Osteoblast (primary cell): Measurements from ENCODE around the gene ATG4D. TPM values are rescaled to one million over a fixed set of nuclear protein-coding genes. Genes with fewer than 3 reads are reported as not detected.
A peak's percentile ranks its signal among the peaks of the same experiment; 100 is the strongest.

ENCODE experiments used
- DNase-seq: peaks from one replicate; pipeline ENCODE4 v3.0.0; 2011; ENCODE audit warnings: low spot score, mixed read lengths; ENCODE audit not compliant: insufficient read length; ENCODE audit errors: missing footprints
- H2AFZ ChIP-seq: 2 replicates; pipeline ENCODE4 v1.6.0; 2011; ENCODE audit warnings: mild to moderate bottlenecking, low read length
- H3K27ac ChIP-seq: 2 replicates; pipeline ENCODE4 v1.5.1; 2011; ENCODE audit warnings: mild to moderate bottlenecking, low read depth, low read length, moderate library complexity
- H3K27me3 ChIP-seq: 2 replicates; pipeline ENCODE4 v1.6.0; 2012; ENCODE audit warnings: mild to moderate bottlenecking, control low read depth, inconsistent platforms, low read length, moderate library complexity; ENCODE audit not compliant: insufficient read depth
- H3K36me3 ChIP-seq: 2 replicates; pipeline ENCODE4 v1.5.1; 2011; ENCODE audit warnings: mild to moderate bottlenecking, low read length, control low read depth, moderate library complexity; ENCODE audit not compliant: insufficient read depth
- H3K4me1 ChIP-seq: 2 replicates; pipeline ENCODE4 v1.5.1; 2011; ENCODE audit warnings: mild to moderate bottlenecking, low read length, control low read depth, moderate library complexity; ENCODE audit not compliant: insufficient read depth
- H3K4me2 ChIP-seq: 2 replicates; pipeline ENCODE4 v1.6.0; 2011; ENCODE audit warnings: mild to moderate bottlenecking, low read length; ENCODE audit not compliant: insufficient read depth
- H3K4me3 ChIP-seq: fragments of 200-600 bp; sonication (generic); 3 replicates; pipeline ENCODE4 v1.5.1; 2012; ENCODE audit warnings: mild to moderate bottlenecking, low read length, inconsistent platforms; ENCODE audit not compliant: insufficient read depth
- H3K79me2 ChIP-seq: 2 replicates; pipeline ENCODE4 v1.6.0; 2012; ENCODE audit warnings: mild to moderate bottlenecking, low read length, control low read depth, inconsistent platforms; ENCODE audit not compliant: insufficient read depth
- H3K9me3 ChIP-seq: 2 replicates; pipeline ENCODE4 v1.5.1; 2011; ENCODE audit warnings: low read depth, low read length, control low read depth
- H4K20me1 ChIP-seq: 2 replicates; pipeline ENCODE4 v1.6.0; 2012; ENCODE audit warnings: mild to moderate bottlenecking, low read length, control low read depth; ENCODE audit not compliant: insufficient read depth
- total RNA-seq: library from RNA; depleted of rRNA; stranded (reverse); fragments of >200 nt; gene quantifications from 2 replicates; pipeline ENCODE4 v1.2.3, GENCODE V29; 2012
- TF ChIP-seq, protein P1 (sequence below): IDR thresholded peaks from 2 replicates; pipeline ENCODE4 v1.5.1; 2011; ENCODE audit warnings: mild to moderate bottlenecking, low read depth, low read length, moderate library complexity; ENCODE audit errors: extremely low read depth

The ATG4D gene
- total RNA-seq, 1 donor: 11.6 TPM

- H3K36me3 ChIP-seq: peaks cover 53% of the 10 kb centered on the region
- no peaks in the 10 kb centered on the region for H3K4me1 ChIP-seq
- no peak for DNase-seq
- H3K79me2 ChIP-seq: no peaks in the 10 kb centered on the region
- no peaks in the 10 kb centered on the region for H3K9me3 ChIP-seq
- no peak overlapping the region for H3K27ac ChIP-seq
- H3K4me2 ChIP-seq: no peak overlapping the region
- no peak overlapping the region for H2AFZ ChIP-seq
- peaks cover 3% of the 10 kb centered on the region for H4K20me1 ChIP-seq
- no peaks in the 10 kb centered on the region for H3K27me3 ChIP-seq
- TF ChIP-seq, protein P1, sequence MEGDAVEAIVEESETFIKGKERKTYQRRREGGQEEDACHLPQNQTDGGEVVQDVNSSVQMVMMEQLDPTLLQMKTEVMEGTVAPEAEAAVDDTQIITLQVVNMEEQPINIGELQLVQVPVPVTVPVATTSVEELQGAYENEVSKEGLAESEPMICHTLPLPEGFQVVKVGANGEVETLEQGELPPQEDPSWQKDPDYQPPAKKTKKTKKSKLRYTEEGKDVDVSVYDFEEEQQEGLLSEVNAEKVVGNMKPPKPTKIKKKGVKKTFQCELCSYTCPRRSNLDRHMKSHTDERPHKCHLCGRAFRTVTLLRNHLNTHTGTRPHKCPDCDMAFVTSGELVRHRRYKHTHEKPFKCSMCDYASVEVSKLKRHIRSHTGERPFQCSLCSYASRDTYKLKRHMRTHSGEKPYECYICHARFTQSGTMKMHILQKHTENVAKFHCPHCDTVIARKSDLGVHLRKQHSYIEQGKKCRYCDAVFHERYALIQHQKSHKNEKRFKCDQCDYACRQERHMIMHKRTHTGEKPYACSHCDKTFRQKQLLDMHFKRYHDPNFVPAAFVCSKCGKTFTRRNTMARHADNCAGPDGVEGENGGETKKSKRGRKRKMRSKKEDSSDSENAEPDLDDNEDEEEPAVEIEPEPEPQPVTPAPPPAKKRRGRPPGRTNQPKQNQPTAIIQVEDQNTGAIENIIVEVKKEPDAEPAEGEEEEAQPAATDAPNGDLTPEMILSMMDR: no peak
- no peak overlapping the region for H3K4me3 ChIP-seq
Measured at GRCh38 chr19:10554760-10555609, 11.3 kb downstream of the ATG4D start.

DNA sequence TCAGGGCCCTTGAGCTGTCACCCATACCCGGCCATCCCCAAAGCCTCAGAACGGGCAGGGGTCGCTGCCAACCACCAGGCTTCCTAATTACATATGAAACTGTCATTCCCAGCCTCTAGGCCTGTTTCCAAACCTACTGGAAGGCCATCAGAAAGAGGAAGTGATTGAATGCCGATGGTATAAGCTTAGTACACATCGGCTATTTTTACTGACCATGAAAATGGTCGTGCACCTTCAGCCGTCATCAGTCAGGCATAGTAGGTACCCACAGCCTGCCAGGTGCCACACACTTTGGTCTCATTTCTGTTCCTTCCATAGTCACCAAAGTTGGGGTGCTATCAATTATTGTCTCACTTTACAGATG is 11.9 kb downstream of the ATG4D start:
- Histone ChIP-seq H3K27ac (no peak overlapping the region), H3K36me3 (peaks cover 58% of the 10 kb centered on the region)
- DNase-seq: peak; percentile 78

DNA sequence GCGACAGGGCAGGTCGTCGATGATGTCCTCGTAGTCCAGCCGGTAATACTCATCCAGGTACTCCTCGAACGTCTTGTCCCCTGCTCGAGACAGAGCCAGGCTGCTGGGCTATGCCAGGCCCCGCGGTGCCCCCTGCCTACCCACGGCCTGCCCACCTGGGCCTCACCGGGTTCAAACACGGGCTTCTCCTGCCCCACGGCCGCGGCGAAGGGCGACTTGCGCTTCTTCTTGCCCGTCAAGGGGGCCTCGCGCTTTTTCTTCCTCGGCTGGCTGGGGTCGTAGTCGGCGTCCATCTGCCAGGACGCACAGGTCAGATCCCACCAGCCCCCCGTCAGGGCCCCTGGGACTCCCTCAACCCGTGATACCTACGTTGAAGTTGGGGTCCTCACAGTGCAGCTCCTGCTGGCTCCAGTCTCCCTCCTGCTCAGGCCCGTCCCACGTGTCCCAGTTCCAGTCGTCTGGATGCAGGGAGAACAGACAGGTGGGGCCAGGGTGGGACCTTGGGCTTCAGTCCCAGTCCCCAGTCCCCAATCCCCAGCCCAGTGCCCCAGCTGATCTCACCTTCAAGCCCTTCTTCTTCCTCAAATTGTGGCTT is 14.0 kb downstream of the ATG4D start:
- TF ChIP-seq, protein P1: no peak
- peaks cover 63% of the 10 kb centered on the region for H3K36me3 ChIP-seq
- H3K4me3 ChIP-seq: no peak overlapping the region
- H4K20me1 ChIP-seq: peaks cover 3% of the 10 kb centered on the region
- peaks cover 2% of the 10 kb centered on the region for H3K79me2 ChIP-seq
- peak; percentile 69 for DNase-seq
- no peaks in the 10 kb centered on the region for H3K4me1 ChIP-seq
- no peak overlapping the region for H3K27ac ChIP-seq
- no peak overlapping the region for H2AFZ ChIP-seq
- no peak overlapping the region for H3K4me2 ChIP-seq
- H3K27me3 ChIP-seq: no peaks in the 10 kb centered on the region
- H3K9me3 ChIP-seq: no peaks in the 10 kb centered on the region

More for the DNA sequence above, 11.9 kb downstream of the ATG4D start:
- Histone ChIP-seq H2AFZ (no peak overlapping the region), H3K4me2 (no peak overlapping the region), H3K27me3 (no peaks in the 10 kb centered on the region), H3K4me3 (no peak overlapping the region), H3K4me1 (no peaks in the 10 kb centered on the region), H3K79me2 (no peaks in the 10 kb centered on the region), H3K9me3 (no peaks in the 10 kb centered on the region), H4K20me1 (peaks cover 3% of the 10 kb centered on the region)
- TF ChIP-seq, protein P1: no peak

GRCh38 chr19:10560154-10560553 is 16.4 kb downstream of the ATG4D start:
- no peak overlapping the region for H2AFZ ChIP-seq

More at GRCh38 chr19:10560154-10560553, 16.4 kb downstream of the ATG4D start:
- peaks cover 3% of the 10 kb centered on the region for H4K20me1 ChIP-seq
- TF ChIP-seq, protein P1: no peak
- H3K9me3 ChIP-seq: no peaks in the 10 kb centered on the region
- H3K4me2 ChIP-seq: no peak overlapping the region
- no peaks in the 10 kb centered on the region for H3K27me3 ChIP-seq
- H3K36me3 ChIP-seq: peaks cover 49% of the 10 kb centered on the region
- H3K79me2 ChIP-seq: peaks cover 10% of the 10 kb centered on the region
- no peak overlapping the region for H3K27ac ChIP-seq
- no peak overlapping the region for H3K4me3 ChIP-seq
- peaks cover 5% of the 10 kb centered on the region for H3K4me1 ChIP-seq
- peak; percentile 51 for DNase-seq
